ENCODE data around the gene RASL10A.

Gene RASL10A

DNA sequence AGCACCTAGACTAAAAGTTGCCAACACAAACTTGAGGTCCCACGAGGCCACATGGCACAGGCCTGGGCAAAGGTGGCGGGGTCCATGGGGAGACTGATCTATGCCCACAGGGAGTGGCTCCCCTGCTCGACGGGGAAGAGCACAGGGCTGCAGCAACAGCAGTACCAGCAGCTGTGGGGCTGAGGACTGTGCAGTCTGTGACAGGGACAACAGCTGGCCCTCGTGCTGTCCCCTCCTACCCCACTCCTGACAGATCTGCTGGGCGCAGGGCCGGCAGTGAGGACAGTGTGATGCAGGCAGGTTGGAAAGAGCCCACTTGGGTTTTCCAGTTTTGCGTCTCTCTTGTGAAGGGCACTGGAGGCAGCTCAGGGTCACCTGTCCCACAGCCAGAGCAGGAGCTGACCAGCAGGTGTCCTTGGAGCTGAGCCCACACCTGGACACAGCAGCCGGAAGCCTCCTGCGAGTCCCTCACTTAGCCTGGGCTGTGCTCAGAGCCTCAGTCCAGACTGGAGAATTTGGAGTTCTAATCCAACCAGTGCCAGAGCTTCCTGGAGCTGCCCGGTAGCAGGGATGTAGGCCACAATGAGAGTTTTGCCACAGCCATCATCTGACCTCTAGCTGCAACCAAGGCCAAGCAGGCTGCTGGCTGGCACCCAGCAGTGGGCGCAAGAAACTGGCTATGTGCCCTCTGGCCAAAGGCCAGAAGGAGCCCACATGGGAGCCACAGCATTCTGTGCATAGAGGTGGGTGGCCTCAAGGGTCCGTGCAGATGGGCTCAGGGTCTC, 12.6 kb downstream of the RASL10A start:
- peak; percentile 7 for DNase-seq

- DNase-seq: no peak
Observed at GRCh38 chr22:29302402-29302680, 13.2 kb downstream of the RASL10A start.

DNA sequence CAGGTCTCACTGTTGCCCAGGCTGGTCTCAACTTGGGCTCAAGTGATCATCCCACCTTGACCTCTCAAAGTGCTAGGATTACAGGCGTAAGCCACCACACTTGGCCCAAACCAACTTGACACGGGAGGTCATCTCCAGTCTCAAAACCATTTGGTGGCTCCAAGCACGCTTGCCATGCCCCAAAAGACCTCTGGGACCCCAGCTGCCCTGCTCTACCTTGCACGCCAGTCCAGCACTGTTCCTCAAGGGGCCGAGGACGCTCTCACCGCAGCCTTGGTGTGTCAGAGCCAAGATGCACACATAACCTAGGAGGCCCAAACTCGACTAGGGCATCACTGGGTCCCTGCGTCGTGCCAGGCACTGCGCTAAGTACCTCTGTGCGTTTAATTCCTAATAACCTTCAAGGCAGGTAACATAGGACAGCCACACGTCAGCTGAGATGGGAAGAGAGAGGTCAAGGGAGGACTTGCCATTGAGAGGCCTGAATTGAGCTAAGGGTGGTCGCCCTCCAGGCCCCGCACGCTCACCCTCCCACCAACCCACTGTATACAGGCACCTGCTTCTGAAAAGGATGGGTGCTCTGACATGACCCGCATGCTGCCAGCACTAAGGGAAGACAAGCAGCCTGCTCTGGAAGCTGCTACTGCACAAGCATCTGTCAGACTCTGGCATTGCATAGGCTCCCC, 13.6 kb downstream of the RASL10A start:
- DNase-seq: no peak

GRCh38 chr22:29300807-29301601, 14.5 kb downstream of the RASL10A start:
- DNase-seq: no peak

DNA sequence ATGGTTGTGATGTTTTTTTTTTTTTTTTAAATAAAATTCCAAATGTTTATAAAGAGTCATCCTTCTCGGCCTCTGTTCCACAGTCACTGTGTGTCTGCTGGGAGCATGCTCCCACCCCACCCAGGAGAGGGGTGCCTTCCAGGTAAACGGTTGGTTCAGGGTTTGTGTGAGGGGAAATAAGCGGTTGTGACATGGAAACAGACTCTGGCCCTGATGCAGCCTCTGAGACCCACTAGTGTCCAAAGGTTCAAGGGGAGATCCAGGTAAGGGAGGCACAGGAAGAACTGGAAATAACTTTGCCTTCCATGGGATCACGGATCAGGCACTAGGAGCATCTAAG, 15.1 kb downstream of the RASL10A start:
- DNase-seq: no peak

DNA sequence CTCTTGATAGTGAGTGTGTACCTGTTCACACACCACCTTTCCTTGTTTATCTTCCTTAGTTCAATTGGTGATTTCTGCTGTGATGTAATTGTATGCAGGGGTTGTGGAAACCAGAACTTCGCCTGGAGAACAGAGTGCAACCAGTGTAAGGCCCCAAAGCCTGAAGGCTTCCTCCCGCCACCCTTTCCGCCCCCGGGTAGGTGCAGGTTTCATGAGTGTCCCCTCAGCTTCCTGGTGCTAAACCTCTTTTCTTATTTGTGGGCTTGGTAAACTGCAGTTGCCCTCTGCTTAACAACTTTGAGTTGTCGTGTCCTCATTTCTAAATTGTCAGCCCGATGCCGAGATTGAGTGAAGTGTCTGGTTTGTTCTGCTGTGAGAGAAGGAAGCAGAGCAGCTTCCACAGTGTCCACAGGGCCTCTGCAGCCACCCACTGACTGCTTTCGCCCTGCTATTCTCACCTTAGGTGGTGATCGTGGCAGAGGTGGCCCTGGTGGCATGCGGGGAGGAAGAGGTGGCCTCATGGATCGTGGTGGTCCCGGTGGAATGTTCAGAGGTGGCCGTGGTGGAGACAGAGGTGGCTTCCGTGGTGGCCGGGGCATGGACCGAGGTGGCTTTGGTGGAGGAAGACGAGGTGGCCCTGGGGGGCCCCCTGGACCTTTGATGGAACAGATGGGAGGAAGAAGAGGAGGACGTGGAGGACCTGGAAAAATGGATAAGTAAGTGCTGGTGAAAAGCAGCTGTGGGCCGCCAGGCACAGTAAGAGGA, 16.2 kb downstream of the RASL10A start:
- DNase-seq: no peak

- DNase-seq: no peak
Observed at GRCh38 chr22:29298641-29299040, 16.9 kb downstream of the RASL10A start.

GRCh38 chr22:29292379-29292778, 23.1 kb downstream of the RASL10A start:
- no peak for DNase-seq

GRCh38 chr22:29291215-29291614, 24.3 kb downstream of the RASL10A start:
- no peak for DNase-seq

DNA sequence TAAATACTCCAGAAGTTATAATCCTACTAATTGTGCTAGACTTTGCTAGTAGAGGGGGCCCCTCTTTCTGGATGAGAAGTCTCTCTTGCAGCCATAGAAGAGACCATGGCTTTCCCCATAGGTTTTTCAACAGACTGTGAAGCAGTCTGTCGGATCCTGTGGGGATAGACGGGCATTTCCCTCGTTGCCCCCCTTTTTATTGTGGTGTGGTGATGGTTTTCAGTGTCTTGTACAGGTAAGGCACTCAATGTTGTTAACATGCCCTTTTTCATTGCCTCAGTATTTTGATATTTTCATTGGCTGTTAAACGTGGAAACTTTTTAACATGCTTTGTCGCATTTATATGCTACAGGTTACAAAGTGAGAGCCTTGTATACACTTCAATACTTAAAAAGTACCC, 25.4 kb downstream of the RASL10A start:
- DNase-seq: no peak

- DNase-seq: no peak
Observed at GRCh38 chr22:29288837-29289236, 26.7 kb downstream of the RASL10A start.

GRCh38 chr22:29284196-29284595, 31.3 kb downstream of the RASL10A start:
- no peak for DNase-seq

DNA sequence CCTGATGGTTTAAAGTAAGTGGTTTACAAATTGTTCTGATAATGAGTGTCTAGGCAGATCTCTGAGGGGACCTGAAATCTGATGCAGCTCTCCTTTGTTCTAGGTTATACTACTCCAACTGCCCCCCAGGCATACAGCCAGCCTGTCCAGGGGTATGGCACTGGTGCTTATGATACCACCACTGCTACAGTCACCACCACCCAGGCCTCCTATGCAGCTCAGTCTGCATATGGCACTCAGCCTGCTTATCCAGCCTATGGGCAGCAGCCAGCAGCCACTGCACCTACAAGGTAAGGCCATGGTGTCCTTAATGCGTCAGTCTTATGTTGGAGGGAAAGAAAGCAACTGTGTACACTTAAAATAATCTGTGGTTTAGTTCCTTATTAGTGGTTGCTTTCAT, 37.6 kb downstream of the RASL10A start:
- no peak for DNase-seq

- DNase-seq: no peak
Observed at GRCh38 chr22:29275819-29276565, 39.5 kb downstream of the RASL10A start.

DNA sequence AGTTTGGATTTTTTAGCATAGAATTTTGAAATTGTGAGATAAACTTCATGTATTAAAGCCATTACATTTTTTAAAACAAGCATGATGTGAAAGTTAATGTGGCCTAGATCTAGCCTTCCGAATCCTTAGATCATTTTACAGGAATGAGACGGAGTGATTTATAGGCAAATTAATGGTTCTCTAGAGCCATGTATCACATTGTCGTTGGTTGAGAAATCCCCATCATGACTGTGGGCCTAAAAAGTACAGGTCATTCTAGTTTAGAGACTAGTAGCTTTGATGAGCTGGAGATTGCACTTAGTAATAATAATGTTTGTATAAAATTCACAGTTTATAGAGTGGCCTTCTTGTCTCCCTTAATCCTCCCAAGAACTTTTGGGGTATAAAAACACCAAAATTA, 40.3 kb downstream of the RASL10A start:
- DNase-seq: no peak

GRCh38 chr22:29272624-29273023, 42.9 kb downstream of the RASL10A start:
- no peak for DNase-seq

GRCh38 chr22:29270475-29271271, 44.8 kb downstream of the RASL10A start:
- DNase-seq: no peak

GRCh38 chr22:29269731-29270474, 45.6 kb downstream of the RASL10A start:
- DNase-seq: no peak

GRCh38 chr22:29269230-29269604, 46.3 kb downstream of the RASL10A start:
- no peak for DNase-seq

GRCh38 chr22:29268511-29269229, 46.8 kb downstream of the RASL10A start:
- DNase-seq: peak; percentile 61
